ENCODE data around the gene EIF5B.
"Not testable (repeated sequence)": the region's sequence is repeated elsewhere in the genome, so short reads cannot be mapped to it uniquely, and the experiment has no call there.

The EIF5B gene, protein sequence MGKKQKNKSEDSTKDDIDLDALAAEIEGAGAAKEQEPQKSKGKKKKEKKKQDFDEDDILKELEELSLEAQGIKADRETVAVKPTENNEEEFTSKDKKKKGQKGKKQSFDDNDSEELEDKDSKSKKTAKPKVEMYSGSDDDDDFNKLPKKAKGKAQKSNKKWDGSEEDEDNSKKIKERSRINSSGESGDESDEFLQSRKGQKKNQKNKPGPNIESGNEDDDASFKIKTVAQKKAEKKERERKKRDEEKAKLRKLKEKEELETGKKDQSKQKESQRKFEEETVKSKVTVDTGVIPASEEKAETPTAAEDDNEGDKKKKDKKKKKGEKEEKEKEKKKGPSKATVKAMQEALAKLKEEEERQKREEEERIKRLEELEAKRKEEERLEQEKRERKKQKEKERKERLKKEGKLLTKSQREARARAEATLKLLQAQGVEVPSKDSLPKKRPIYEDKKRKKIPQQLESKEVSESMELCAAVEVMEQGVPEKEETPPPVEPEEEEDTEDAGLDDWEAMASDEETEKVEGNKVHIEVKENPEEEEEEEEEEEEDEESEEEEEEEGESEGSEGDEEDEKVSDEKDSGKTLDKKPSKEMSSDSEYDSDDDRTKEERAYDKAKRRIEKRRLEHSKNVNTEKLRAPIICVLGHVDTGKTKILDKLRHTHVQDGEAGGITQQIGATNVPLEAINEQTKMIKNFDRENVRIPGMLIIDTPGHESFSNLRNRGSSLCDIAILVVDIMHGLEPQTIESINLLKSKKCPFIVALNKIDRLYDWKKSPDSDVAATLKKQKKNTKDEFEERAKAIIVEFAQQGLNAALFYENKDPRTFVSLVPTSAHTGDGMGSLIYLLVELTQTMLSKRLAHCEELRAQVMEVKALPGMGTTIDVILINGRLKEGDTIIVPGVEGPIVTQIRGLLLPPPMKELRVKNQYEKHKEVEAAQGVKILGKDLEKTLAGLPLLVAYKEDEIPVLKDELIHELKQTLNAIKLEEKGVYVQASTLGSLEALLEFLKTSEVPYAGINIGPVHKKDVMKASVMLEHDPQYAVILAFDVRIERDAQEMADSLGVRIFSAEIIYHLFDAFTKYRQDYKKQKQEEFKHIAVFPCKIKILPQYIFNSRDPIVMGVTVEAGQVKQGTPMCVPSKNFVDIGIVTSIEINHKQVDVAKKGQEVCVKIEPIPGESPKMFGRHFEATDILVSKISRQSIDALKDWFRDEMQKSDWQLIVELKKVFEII

DNA sequence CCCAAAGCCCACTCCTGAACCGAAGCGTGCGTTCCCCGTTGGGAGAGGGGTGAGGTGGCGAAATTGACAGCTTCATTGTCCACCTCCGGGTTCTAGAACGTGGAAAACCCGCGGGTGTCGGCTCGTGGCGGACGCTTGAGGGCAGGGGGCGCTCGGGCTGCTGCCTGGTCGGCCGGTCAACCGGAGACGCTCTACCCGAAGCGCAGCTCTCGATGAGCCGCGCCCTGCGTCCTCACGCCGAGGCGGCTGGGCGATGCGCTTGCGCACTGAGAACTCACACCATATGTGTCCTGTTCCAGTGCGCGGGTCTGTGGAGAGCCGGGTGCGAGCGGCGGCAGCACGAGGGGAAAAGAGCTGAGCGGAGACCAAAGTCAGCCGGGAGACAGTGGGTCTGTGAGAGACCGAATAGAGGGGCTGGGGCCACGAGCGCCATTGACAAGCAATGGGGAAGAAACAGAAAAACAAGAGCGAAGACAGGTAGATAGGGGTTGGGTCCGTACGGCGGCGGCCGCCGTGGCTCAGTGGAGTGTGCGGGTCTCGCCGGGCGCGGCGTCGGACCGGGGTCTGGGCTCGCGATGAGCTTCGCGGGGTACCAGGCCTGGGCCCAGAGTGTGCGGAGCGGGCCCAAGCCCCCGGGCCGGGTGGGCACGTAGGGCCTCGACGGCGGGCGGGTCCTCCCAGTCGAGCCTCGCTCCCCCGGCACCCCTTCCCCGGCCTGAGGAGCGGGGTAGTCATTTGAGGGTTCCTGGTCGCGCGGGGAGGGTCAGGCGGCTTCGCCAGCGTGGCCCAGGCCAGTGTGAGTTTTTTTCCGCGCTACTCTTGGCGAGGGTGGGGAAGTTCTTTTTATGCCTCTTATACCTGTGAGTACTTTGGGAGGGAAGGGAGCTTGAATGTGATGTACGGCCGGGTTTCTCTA, at the start of gene EIF5B:
Gene EIF5B, plus strand, starts transcription at position 277 of the 916 bp plus-strand sequence. Its CDS starts 166 bp downstream, at position 443.
- peak; percentile 95 for DNase-seq

DNA sequence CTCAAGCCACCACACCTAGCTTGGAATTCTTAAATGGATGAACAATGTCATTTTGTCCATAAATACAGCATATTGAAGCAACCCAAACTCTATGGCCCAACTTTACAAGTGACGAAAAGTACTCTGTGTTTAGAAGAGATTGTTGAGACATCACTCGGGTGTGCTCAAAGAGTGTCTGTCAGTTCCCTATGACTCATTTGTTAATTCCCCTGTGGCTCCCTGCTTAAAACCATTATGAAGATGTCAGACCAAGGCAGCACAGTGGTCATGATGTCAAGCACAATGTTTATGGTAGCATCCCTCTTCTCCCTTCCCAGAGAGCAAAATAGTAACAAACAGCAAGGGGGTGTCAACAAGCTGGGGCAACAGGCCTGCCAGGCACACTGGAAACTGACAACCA, 39.2 kb upstream of the EIF5B start:
- DNase-seq: no peak

DNA sequence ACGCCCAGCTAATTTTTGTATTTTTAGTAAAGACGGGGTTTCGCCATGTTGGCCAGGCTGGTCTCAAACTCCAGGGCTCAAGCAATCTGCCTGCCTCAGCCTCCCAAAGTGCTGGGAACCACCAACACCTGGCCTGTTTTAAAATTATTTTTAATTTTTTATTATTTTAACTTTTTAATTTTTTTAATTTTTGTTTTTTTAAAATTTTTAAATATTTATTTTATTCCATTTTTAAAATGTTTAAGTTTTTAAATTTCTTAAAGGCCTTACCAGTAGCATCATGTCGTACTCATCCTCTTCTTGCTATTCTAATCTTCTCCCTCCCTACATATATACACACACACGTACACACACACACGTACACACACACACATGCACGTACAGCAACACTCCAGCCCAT, 37.6 kb upstream of the EIF5B start:
- DNase-seq: no peak

DNA sequence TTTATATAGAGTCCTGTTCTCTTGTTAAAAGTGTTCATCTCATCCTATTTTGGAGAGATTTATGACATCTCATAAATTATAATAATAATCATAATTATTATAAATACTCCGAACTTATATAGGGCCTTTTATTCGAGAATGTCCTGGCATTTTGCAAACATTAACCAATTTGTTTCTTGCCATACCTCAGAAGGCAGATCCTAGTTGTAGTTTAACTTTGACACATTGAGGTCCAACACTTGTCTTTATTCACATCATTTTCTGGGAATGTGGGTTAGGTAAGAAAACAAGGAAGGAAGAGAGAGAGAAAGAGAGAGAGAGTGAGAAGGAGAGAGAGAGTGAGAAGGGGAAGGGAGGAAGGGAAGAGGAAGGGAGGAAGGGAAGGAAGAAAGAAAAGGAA, 36.1 kb upstream of the EIF5B start, which contains the start of gene LYG1:
Gene LYG1, minus strand, starts transcription at position 101 of the 400 bp plus-strand sequence. CDS start 5,527 bp downstream, outside the sequence.
- DNase-seq: not testable (repeated sequence)

DNA sequence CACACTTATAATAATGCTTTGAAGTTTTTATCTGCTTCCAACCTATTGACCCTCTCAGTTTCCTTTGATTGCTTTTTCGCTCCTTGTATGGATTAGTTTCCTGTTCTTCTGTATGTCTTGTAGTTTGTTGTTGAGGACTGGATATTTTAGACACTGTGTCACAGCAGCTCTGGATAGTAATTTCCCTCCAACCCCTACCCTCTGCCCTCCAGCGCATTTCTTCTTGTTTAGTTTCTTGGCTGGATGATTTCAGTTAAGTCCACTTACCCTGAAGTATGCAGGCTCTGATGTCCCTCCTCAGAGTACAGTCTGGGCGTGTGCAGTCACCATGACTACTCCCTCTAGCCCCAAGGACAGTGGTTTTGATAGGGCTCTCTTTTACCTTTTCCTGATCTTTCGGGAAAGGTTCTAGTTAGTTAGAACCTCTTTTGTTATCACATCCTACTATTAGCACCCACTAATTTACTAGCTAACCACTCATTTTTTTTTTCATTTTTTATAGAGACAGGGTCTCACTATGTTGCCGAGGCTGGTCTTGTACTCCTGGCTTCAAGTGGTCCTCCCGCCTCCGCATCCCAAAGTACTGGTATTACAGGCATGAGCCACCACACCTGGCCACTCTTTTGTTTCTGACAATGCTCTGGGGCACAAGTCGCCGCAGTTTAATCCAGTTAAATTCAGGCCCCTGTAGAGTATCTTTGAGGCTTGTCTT, 19.9 kb upstream of the EIF5B start:
- no peak for DNase-seq

DNA sequence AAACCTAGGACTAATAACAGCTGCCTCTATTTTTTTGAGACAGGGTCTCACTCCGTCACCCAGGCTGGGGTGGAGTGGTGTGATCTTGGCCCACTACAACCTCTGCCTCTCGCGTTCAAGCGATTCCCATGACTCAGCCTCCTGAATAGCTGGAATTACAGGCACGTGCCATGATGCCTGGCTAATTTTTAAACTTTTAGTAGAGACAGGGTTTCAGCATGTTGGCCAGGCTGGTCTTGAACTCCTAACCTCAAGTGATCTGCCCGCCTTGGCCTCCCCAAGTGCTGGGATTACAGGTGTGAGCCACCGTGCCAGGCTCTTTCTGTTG, 19.4 kb upstream of the EIF5B start:
- DNase-seq: not testable (repeated sequence)

DNA sequence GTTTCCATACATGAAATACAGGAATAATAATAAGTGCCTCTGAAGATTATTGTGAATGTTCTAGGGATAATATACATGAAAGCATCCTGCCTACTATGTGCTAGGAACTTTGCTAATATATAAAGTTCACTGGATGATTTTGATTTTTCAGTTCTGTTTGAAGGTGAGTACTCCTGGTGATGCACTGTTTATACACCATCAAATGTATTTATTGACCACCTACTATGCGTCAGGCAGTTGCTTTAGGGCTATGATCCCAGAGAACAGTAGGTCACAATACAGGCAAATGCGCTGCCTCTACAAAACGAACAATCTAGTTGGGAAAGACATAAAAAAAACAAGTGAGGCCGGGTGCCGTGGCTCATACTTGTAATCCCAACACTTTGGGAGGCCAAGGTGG, 11.8 kb upstream of the EIF5B start:
- no peak for DNase-seq

DNA sequence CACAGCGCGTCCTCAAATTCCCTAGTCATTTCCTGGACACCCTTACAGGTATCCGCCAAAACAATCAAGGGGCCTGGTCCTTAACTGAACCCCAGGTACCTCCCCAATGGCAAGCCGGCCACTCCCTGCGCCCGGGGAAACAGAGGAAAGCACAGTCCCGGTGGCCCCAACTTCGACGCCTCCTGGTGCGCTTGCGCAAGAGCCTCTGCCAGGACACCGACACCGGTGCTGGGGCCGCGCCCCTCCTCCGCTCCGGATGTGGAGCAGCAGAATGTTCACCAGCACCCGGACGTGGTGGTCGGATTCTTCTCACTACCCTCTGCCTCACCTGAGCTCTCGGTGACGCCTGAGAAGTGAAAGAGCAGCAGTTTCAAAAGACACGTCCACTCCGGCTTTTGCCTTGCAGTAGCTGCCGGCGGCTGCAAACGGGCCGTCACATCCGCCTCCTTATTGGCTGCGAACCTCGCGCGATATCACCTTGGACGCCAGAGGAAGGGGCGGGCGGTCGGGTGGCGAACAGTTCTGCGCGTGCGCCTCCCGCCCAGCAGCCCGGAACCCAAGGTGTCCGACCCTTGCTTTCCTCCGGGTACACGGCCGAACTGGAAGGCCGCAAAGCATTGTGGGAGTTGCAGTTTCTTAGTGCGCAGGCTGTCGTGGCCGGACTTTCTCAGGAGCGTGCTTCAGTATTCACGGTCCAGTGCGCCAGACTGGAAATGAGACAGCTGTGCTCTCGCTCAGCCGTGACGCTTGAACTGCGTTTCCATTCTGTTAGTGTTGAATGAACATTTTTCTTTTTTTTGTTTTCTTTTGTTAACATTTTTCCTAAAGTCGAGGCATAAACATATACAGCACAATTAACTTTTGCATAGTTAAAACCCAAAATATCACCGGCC, 1.0 kb upstream of the EIF5B start, which contains the start of gene TXNDC9:
Gene TXNDC9, minus strand, starts transcription at position 423 of the 893 bp plus-strand sequence. CDS start 3,123 bp downstream, outside the sequence.
- peak; percentile 99 for DNase-seq

DNA sequence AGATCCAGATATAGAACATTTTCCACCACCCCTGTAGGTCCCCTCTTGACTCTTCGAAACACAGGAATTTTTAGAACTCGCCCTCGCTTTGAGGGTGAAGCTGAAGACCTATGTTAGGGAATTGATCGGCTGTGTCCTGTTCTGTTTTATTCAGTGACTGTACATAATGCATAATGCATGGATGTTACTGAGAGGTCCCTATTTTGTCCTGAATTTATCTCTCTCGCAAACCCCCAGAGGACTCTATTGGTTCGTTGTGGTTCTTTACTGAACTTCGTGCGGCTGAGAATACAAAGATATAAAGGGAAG, 431 bp upstream of the EIF5B start:
- DNase-seq: no peak

DNA sequence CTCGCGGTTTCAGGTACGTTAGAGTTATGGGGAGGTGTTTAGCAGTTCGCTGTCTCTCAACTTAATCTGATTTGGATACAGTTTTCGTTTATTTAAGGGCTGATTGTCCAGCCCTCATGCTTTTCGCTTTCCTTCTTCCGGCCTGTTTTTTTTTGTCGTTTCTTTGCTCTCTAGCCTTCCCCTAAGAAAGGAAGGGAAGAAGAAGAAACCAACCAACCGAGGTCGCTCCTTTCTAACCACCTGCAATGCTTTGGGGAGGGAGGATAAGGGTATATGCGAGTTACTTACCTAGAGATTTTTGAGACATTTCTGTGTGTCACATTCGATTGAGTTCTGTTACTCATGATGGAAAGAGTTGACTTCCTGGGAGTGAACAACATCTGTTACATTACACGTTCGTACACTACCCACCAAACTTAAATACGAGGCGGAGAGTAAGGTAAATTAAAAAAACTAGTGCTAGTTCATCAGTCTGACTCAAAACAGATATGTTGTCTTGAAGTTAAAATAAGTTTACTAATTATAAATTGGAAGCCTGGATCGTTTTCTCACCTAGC, 918 bp downstream of the EIF5B start:
- DNase-seq: no peak

DNA sequence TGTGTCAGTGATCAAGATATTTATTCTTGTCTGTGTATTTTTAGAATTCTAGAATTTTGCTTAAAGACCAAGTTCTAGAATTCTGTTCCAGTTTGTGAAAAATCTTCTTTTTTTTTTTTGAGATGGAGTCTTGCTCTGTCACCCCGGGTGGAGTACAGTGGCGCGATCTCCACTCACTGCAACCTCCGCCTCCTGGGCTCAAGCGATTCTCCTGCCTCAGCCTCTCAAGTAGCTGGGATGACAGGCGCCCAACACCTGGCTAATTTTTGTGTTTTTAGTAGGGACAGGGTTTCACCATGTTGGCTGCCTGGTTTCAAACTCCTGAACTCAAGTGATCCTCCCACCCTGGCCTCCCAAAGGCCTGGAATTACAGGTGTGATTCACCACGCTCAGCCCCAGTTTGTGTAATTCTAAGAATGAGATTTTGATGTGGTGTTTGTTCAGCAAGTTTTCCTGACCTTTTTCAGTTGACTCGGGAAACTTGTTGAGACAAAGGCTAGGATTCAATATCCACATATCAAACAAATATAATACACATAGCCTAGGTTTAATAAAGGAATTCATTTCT, 3.6 kb downstream of the EIF5B start:
- no peak for DNase-seq

DNA sequence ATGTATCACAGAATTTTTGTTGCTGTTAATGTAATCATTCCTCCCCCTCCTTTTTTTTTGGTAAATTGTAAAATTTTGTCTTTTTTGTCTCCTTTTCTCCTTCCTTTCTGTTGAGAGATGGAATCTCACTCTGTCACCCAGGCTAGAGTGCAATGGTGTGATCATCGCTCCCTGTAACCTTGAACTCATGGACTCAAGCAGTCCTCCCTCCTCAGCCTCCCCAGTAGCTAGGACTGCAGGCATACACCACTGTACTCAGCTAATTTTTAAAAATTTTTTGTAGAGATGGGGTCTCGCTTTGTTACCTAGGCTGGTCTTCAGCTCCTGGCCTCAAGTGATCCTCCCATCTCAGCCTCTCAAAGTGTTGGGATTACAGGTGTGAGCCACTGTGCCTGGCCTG, 5.3 kb downstream of the EIF5B start:
- no peak for DNase-seq

DNA sequence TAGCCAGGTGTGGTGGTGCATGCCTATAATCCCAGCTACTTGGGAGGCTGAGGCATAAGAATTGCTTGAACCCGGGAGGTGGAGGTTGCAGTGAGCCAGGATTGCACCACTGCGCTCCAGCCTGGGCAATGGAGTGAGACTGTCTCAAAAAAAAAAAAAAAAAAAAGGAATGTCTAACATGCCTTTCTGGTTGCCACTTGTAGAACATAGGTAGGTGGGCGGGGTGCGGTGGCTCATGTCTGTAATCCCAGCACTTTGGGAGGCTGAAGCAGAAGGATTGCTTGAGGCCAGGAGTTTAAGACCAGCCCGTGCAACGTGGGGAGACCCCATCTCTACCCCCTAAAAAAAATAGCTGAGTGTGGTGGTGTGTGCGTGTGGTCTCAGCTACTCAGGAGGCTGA, 8.3 kb downstream of the EIF5B start:
- DNase-seq: not testable (repeated sequence)

DNA sequence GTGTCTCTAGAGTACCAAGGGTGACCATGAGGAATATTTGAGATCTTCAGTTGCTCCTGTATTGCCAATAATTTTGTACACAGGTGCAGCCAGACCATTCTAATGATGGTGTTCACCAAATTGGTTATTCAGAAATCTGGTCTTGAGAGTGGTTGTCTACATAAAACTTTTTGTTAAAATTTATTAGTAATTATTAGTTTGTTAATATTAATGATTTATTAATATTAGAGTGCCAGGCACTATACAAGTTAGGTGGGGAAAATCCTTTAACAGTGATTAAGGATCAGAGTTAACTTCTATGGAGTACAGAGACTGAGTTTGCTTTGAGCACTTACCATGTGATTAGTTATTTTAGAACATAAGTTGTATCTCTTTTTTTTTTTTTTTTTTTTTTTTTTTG, 9.0 kb downstream of the EIF5B start:
- no peak for DNase-seq

DNA sequence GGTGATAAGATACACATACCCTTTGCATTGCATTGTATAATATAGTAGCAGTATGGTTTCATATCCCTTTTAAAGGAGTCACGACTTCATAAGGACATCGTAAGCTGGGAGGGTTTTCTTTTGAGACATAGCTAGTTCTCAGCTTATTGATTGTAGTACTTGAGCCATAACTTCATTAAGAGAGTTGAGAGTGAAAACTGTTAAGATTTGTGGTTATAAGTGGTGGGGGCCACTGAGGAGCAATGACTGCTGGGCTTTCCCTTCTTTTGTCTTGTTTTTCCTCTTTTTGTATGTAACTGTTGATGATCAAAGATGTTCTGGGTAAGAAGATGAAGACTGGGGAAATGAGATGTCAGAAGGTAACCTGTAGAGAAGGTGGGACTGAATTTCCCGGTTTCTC, 11.0 kb downstream of the EIF5B start:
- DNase-seq: no peak

DNA sequence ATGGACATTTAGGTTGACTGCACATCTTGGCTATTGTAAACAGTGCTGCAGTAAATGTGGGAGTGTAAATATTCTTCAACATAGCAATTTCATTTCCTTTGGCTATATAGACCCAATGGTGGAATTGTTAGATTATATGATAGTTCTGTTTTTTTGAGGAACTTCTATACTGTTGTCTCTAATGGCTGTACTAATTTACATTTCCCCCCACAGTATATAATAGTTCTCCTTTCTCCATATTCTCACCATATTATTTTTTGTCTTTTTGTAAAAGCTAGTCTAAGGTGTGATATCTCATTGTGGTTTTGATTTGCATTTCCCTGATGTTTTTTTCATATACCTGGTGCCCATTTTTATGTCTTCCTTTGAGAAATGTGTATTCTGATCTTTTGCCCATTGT, 13.0 kb downstream of the EIF5B start:
- DNase-seq: no peak

DNA sequence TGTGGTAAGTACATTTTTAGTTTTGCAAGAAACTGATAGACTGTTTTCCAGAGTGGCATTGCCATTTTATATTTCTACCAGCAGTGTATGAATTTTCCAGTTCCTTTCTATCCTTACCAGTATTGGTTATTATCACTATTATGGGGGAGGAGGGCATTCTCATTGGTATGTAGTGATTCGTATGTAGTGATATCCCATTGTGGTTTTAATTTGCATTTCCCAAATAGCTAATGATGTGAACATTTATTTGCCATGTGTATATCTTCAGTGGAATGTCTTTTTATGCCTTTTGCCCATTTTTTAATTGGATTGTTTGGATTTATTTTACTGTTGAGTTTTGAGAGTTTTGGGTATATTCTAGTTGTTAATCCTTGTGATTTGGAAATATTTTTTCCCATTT, 16.9 kb downstream of the EIF5B start:
- DNase-seq: no peak

DNA sequence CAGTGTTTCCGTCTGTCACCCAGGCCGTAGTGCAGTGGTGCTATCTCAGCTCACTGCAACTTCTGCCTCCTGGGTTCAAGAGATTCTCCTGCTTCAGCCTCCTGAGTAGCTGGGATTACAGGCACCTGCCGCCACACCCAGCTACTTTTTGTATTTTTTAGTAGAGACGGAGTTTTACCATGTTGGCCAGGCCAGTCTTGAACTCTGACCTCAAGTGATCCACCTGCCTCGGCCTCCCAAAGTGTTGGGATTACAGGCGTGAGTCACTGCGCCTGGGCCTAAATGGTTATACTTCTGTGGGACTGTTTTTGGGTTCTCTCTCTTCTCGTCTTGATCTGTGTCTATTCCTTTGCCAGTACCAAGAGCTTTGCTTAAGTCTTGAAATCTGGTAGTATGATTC, 17.6 kb downstream of the EIF5B start:
- DNase-seq: not testable (repeated sequence)

DNA sequence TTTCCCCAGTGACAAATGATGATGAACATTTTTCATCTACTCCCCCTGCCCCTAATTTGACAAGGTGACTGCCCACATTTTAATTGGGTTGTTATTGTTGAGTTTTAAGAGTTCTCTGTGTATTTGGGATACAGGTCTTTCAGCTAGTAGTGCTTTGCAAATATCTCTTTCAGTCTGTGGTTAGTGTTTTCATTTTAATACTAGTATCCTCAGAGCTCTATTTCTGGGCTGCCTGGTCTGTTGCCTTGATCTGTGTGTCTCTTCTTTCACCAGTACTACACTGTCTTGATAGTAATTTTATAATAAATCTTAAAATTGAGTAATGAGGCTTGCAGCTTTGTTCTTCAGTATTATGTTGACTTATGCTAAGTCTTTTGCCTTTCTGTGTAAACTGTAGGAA, 19.7 kb downstream of the EIF5B start:
- no peak for DNase-seq

DNA sequence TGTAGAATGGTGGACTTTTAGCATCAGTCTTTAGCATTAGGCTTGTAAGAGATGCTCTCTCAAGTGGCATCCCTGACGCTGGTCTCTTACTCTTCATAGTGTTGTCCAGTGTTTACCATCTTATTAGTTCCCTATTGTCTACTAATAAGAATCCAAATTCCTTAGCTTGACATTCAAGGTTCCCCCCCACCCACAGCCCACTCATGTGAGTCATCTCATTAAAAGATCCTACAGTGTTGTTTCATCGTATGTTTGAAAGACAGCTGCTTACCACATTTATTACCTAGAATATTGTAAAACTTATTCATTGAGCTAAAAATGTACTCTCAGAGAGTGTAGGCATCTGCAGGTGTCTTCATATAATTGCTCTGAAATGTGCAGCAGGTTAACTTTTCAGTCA, 28.5 kb downstream of the EIF5B start:
- DNase-seq: no peak
